H7 (cell line): ENCODE measurements around the gene EEFSEC. TPM values are rescaled to one million over a fixed set of nuclear protein-coding genes. Genes with fewer than 3 reads are reported as not detected.

Source experiments
- DNase-seq: peaks from one replicate; pipeline ENCODE4 v3.0.0; 2012
- H3K27me3 ChIP-seq: 2 replicates; pipeline ENCODE4 v1.6.0; 2011; ENCODE audit warnings: mild to moderate bottlenecking, low read length; ENCODE audit not compliant: control insufficient read depth, insufficient read depth
- H3K36me3 ChIP-seq: replicated peaks from 2 replicates; pipeline ENCODE4 v1.5.1; 2011; ENCODE audit warnings: low read length; ENCODE audit not compliant: control insufficient read depth, insufficient read depth
- H3K4me3 ChIP-seq: 2 replicates; pipeline ENCODE4 v1.5.1; 2011; ENCODE audit warnings: low read depth, mild to moderate bottlenecking, control low read depth, low read length, moderate library complexity; ENCODE audit not compliant: insufficient read depth
- total RNA-seq: library from RNA; depleted of rRNA; stranded (reverse); fragments of >200 nt; shearing (Covaris generic); gene quantifications from 2 replicates; pipeline ENCODE4 v1.2.3, GENCODE V29; 2014

The EEFSEC gene
- total RNA-seq, 1 experiment from 2014 or later = 7.4 TPM

GRCh38 chr3:128187495-128187894 is 34.2 kb downstream of the EEFSEC start:
- Histone ChIP-seq H3K36me3 (no peaks in the 10 kb centered on the region), H3K27me3 (no peaks in the 10 kb centered on the region)

GRCh38 chr3:128188326-128188725 is 35.0 kb downstream of the EEFSEC start:
- Histone ChIP-seq H3K36me3 (no peaks in the 10 kb centered on the region), H3K27me3 (no peaks in the 10 kb centered on the region), H3K4me3 (no peak overlapping the region)
- no peak for DNase-seq

More at GRCh38 chr3:128187495-128187894, 34.2 kb downstream of the EEFSEC start:
- H3K4me3 ChIP-seq = no peak overlapping the region
- DNase-seq = no peak

- DNase-seq = no peak
- H3K36me3 ChIP-seq = no peaks in the 10 kb centered on the region
- H3K4me3 ChIP-seq = no peak overlapping the region
- H3K27me3 ChIP-seq = no peaks in the 10 kb centered on the region
Observed at GRCh38 chr3:128188956-128189355, 35.7 kb downstream of the EEFSEC start.

- no peaks in the 10 kb centered on the region for H3K36me3 ChIP-seq
- no peak for DNase-seq
- no peak overlapping the region for H3K4me3 ChIP-seq
- no peaks in the 10 kb centered on the region for H3K27me3 ChIP-seq
Observed at GRCh38 chr3:128190501-128190900, 37.2 kb downstream of the EEFSEC start.

GRCh38 chr3:128192131-128192530 is 38.9 kb downstream of the EEFSEC start:
- H3K27me3 ChIP-seq = no peaks in the 10 kb centered on the region
- no peak overlapping the region for H3K4me3 ChIP-seq
- H3K36me3 ChIP-seq = no peaks in the 10 kb centered on the region
- DNase-seq = no peak

GRCh38 chr3:128193168-128193567 is 39.9 kb downstream of the EEFSEC start:
- no peak for DNase-seq
- no peak overlapping the region for H3K4me3 ChIP-seq

GRCh38 chr3:128194843-128195242 is 41.6 kb downstream of the EEFSEC start:
- H3K36me3 ChIP-seq = no peaks in the 10 kb centered on the region
- H3K27me3 ChIP-seq = no peaks in the 10 kb centered on the region
- no peak overlapping the region for H3K4me3 ChIP-seq
- no peak for DNase-seq

More at GRCh38 chr3:128193168-128193567, 39.9 kb downstream of the EEFSEC start:
- Histone ChIP-seq H3K27me3 (no peaks in the 10 kb centered on the region), H3K36me3 (no peaks in the 10 kb centered on the region)

- H3K36me3 ChIP-seq = no peaks in the 10 kb centered on the region
- DNase-seq = no peak
Observed at GRCh38 chr3:128195369-128195768, 42.1 kb downstream of the EEFSEC start.

GRCh38 chr3:128195802-128196201 is 42.5 kb downstream of the EEFSEC start:
- no peaks in the 10 kb centered on the region for H3K27me3 ChIP-seq
- no peak for DNase-seq
- H3K4me3 ChIP-seq = no peak overlapping the region
- no peaks in the 10 kb centered on the region for H3K36me3 ChIP-seq

More at GRCh38 chr3:128195369-128195768, 42.1 kb downstream of the EEFSEC start:
- Histone ChIP-seq H3K4me3 (no peak overlapping the region), H3K27me3 (no peaks in the 10 kb centered on the region)

GRCh38 chr3:128196647-128197046 is 43.4 kb downstream of the EEFSEC start:
- no peaks in the 10 kb centered on the region for H3K36me3 ChIP-seq
- H3K4me3 ChIP-seq = no peak overlapping the region
- H3K27me3 ChIP-seq = no peaks in the 10 kb centered on the region
- DNase-seq = no peak

GRCh38 chr3:128197855-128198254 is 44.6 kb downstream of the EEFSEC start:
- no peak for DNase-seq
- H3K27me3 ChIP-seq = no peaks in the 10 kb centered on the region
- H3K36me3 ChIP-seq = no peaks in the 10 kb centered on the region
- H3K4me3 ChIP-seq = no peak overlapping the region

GRCh38 chr3:128198313-128198712 is 45.0 kb downstream of the EEFSEC start:
- Histone ChIP-seq H3K4me3 (no peak overlapping the region), H3K36me3 (no peaks in the 10 kb centered on the region), H3K27me3 (no peaks in the 10 kb centered on the region)
- no peak for DNase-seq

GRCh38 chr3:128199110-128199509 is 45.8 kb downstream of the EEFSEC start:
- Histone ChIP-seq H3K36me3 (no peaks in the 10 kb centered on the region), H3K27me3 (no peaks in the 10 kb centered on the region), H3K4me3 (no peak overlapping the region)
- no peak for DNase-seq

GRCh38 chr3:128201158-128201755 is 48.0 kb downstream of the EEFSEC start:
- no peaks in the 10 kb centered on the region for H3K27me3 ChIP-seq
- H3K4me3 ChIP-seq = no peak overlapping the region
- H3K36me3 ChIP-seq = no peaks in the 10 kb centered on the region
- DNase-seq = no peak

- no peak for DNase-seq
- Histone ChIP-seq H3K4me3 (no peak overlapping the region), H3K36me3 (no peaks in the 10 kb centered on the region), H3K27me3 (no peaks in the 10 kb centered on the region)
Observed at GRCh38 chr3:128203169-128203568, 49.9 kb downstream of the EEFSEC start.
